ENCODE results near the gene C2orf74.

The C2orf74 gene

GRCh38 chr2:61210332-61210981 is 48.5 kb downstream of the C2orf74 start:
- TF ChIP-seq CTCF (IDR thresholded peaks at IDR 0.05; ENCODE audit: low read length, missing control alignments) = no peak
- peak; percentile 84 for DNase-seq (ENCODE audit: low read depth)
- no peak overlapping the region for H3K4me3 ChIP-seq (replicated peaks; ENCODE audit: low read depth, low read length)

- TF ChIP-seq CTCF (IDR thresholded peaks at IDR 0.05; ENCODE audit: low read length, missing control alignments) = no peak
- no peak overlapping the region for H3K4me3 ChIP-seq (replicated peaks; ENCODE audit: low read depth, low read length)
- no peak for DNase-seq (ENCODE audit: low read depth)
These were observed 52.2 kb downstream of the C2orf74 start for GRCh38 chr2:61214171-61214570.
